ENCODE results near the gene KSR2. TPM values are rescaled to one million over a fixed set of nuclear protein-coding genes. Genes with fewer than 3 reads are reported as not detected.

KSR2 gene
- total and polyA plus RNA-seq, 2 of the 13 experiments (the other 11 are each of a cell fraction or from before 2014, with no cell fraction given), result 0.02 TPM; not detected in 1

GRCh38 chr12:117456076-117456475 is 512.7 kb downstream of the KSR2 start (continued):
- TF ChIP-seq ZIK1 (CRISPR knock-in tag; IDR thresholded peaks at IDR 0.05; ENCODE audit: borderline replicate concordance, low read depth), result no peak
- TF ChIP-seq KLF6 (CRISPR knock-in tag; IDR thresholded peaks at IDR 0.05), result no peak

DNA sequence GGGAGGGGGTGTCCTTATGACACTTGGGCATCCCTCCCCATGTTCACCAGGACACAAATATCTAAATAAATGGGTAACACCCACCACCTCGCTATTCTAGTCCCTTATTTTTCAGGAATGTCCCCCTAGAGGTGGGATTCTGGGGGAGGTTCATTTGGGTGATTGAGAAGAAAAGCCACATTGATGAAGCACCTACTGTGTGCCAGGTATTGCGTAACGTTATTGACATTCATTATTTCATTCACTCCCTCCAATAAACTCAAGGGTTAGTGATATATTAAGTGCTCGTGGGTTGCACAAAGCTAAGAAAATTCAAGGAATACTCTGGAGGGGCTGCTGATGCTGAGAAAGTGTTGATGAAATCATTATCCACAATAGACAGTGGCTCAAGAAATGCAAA is 514.8 kb downstream of the KSR2 start:
- Histone ChIP-seq H3K27me3 (ENCODE audit: control insufficient read depth in 1 of 2, insufficient read depth in 2 of 2, low read length in 2 of 2) (peaks cover 0 to 1% of the 10 kb centered on the region in 2 experiments; a peak in 1 of 5 replicates), H4K20me1 (ENCODE audit: insufficient read depth, low read length) (no peaks in the 10 kb centered on the region), H3K79me2 (ENCODE audit: insufficient read depth, low read length) (no peaks in the 10 kb centered on the region), H2AFZ (ENCODE audit: low read length) (no peak overlapping the region), H3K4me2 (ENCODE audit: low read depth, low read length) (no peak overlapping the region), H3K27ac (ENCODE audit: extremely low read length, insufficient read depth, low read length) (no peak overlapping the region), H3K36me3 (replicated peaks in 1 of 2; ENCODE audit: control insufficient read depth in 1 of 2, insufficient read depth in 2 of 2, low read length in 2 of 2) (no peaks in the 10 kb centered on the region), H3K9me3 (ENCODE audit: low read length) (no peaks in the 10 kb centered on the region), H3K9ac (ENCODE audit: insufficient read depth, low read depth, low read length) (no peak overlapping the region), H3K4me1 (ENCODE audit: insufficient read depth, low read length) (no peaks in the 10 kb centered on the region), H3K4me3 (replicated peaks in 1 of 3; ENCODE audit: insufficient read depth in 1 of 3, low read depth in 2 of 3, low read length in 3 of 3) (no peak overlapping the region)
- DNase-seq (ENCODE audit: low spot score) (no peak), FAIRE-seq (no peak), ATAC-seq (no peak)
- POLR2A ChIA-PET, result no interaction called here
- BruUV-seq (replicated peaks), result no TSS peak
- WGBS (ENCODE audit: low lambda C conversion rate), result 2% methylated on average over 4 of the region's 4 CpGs
- CTCF ChIA-PET (ENCODE audit: low intra/inter-chr PET ratio, low total read pairs), result no interaction called here
- TF ChIP-seq, protein P1, sequence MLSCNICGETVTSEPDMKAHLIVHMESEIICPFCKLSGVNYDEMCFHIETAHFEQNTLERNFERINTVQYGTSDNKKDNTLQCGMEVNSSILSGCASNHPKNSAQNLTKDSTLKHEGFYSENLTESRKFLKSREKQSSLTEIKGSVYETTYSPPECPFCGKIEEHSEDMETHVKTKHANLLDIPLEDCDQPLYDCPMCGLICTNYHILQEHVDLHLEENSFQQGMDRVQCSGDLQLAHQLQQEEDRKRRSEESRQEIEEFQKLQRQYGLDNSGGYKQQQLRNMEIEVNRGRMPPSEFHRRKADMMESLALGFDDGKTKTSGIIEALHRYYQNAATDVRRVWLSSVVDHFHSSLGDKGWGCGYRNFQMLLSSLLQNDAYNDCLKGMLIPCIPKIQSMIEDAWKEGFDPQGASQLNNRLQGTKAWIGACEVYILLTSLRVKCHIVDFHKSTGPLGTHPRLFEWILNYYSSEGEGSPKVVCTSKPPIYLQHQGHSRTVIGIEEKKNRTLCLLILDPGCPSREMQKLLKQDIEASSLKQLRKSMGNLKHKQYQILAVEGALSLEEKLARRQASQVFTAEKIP (CRISPR knock-in tag; IDR thresholded peaks at IDR 0.05; ENCODE audit: borderline replicate concordance), result no peak
- no peak for TF ChIP-seq ZNF782 (CRISPR knock-in tag; IDR thresholded peaks at IDR 0.05; ENCODE audit: borderline replicate concordance)
- TF ChIP-seq, protein P2, sequence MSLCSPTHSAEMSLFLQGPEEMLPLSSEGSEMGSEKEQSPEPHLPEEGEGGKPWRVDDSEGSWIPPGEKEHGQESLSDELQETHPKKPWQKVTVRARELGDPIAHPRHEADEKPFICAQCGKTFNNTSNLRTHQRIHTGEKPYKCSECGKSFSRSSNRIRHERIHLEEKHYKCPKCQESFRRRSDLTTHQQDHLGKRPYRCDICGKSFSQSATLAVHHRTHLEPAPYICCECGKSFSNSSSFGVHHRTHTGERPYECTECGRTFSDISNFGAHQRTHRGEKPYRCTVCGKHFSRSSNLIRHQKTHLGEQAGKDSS (CRISPR knock-in tag; IDR thresholded peaks at IDR 0.05; ENCODE audit: borderline replicate concordance, low read depth), result no peak
- no peak for TF ChIP-seq ZBTB7B (CRISPR knock-in tag; IDR thresholded peaks at IDR 0.05)
- TF ChIP-seq ZNF510 (CRISPR knock-in tag; IDR thresholded peaks at IDR 0.05; ENCODE audit: low read depth), result no peak
- no peak for TF ChIP-seq NONO (IDR thresholded peaks at IDR 0.05)
- TF ChIP-seq NONO (CRISPR knock-in tag; conservative IDR thresholded peaks at IDR 0.05), result no peak
- TF ChIP-seq, protein P3, sequence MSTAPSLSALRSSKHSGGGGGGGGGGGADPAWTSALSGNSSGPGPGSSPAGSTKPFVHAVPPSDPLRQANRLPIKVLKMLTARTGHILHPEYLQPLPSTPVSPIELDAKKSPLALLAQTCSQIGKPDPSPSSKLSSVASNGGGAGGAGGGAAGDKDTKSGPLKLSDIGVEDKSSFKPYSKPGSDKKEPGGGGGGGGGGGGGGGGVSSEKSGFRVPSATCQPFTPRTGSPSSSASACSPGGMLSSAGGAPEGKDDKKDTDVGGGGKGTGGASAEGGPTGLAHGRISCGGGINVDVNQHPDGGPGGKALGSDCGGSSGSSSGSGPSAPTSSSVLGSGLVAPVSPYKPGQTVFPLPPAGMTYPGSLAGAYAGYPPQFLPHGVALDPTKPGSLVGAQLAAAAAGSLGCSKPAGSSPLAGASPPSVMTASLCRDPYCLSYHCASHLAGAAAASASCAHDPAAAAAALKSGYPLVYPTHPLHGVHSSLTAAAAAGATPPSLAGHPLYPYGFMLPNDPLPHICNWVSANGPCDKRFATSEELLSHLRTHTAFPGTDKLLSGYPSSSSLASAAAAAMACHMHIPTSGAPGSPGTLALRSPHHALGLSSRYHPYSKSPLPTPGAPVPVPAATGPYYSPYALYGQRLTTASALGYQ (CRISPR knock-in tag; IDR thresholded peaks at IDR 0.05), result no peak
- no peak for TF ChIP-seq HNRNPLL (IDR thresholded peaks at IDR 0.05; ENCODE audit: low read depth, low read length, poor library complexity, severe bottlenecking)
- TF ChIP-seq CEBPB (IDR thresholded peaks at IDR 0.05; ENCODE audit: borderline replicate concordance, low read depth, low read length), result peak; percentile 78
- no peak for TF ChIP-seq ZZZ3 (CRISPR knock-in tag; IDR thresholded peaks at IDR 0.05; ENCODE audit: borderline replicate concordance)
- TF ChIP-seq ZKSCAN1 (IDR thresholded peaks at IDR 0.05; ENCODE audit: low read length), result peak; percentile 63; the same call in 1 of the 2 replicates
- in situ Hi-C loops (cut with HindIII; ENCODE audit: extremely low pct_ligation_motif_present, low pct_unique_long_range_greater_than_20kb) (no loop called here), intact Hi-C loops (cut with micrococcal nuclease; ENCODE audit: unreplicated experiment) (no loop called here)

All from HepG2 (cell line).